ENCODE data around the gene CNPY1. TPM values are rescaled to one million over a fixed set of nuclear protein-coding genes. Genes with fewer than 3 reads are reported as not detected.

CNPY1 gene
- total RNA-seq, 1 donor from 2014 or later = not detected

DNA sequence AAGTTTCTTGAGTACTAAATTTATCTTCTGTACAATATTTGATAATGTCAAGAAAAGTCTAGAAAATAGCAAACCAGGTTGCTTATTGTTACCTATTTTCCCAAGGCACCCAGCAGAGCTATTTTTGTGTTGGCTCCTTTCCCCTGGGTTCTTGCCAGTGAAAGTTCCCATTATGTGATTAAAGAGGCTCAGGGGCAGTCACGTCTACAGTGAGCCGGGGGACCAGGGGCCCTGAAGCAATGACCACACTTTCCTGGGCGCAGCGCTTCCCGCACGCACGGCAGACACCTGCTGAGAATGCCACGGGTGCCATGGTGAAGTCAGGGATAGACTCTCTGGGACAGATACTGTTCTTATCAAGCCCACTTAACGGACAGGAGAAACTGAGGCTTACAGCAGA, 10.4 kb upstream of the CNPY1 start:
- Mint-ChIP-seq H3K4me1 (ENCODE audit: unreplicated experiment) (no peaks in the 10 kb centered on the region), H3K36me3 (ENCODE audit: low read depth, unreplicated experiment) (no peaks in the 10 kb centered on the region), H3K27ac (ENCODE audit: unreplicated experiment) (no peak overlapping the region), H3K9me3 (ENCODE audit: unreplicated experiment) (no peaks in the 10 kb centered on the region), H3K27me3 (ENCODE audit: unreplicated experiment) (peaks cover 4% of the 10 kb centered on the region), H3K4me3 (ENCODE audit: unreplicated experiment) (no peak overlapping the region)
- TF ChIP-seq, protein P1, sequence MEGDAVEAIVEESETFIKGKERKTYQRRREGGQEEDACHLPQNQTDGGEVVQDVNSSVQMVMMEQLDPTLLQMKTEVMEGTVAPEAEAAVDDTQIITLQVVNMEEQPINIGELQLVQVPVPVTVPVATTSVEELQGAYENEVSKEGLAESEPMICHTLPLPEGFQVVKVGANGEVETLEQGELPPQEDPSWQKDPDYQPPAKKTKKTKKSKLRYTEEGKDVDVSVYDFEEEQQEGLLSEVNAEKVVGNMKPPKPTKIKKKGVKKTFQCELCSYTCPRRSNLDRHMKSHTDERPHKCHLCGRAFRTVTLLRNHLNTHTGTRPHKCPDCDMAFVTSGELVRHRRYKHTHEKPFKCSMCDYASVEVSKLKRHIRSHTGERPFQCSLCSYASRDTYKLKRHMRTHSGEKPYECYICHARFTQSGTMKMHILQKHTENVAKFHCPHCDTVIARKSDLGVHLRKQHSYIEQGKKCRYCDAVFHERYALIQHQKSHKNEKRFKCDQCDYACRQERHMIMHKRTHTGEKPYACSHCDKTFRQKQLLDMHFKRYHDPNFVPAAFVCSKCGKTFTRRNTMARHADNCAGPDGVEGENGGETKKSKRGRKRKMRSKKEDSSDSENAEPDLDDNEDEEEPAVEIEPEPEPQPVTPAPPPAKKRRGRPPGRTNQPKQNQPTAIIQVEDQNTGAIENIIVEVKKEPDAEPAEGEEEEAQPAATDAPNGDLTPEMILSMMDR (IDR thresholded peaks at IDR 0.05; ENCODE audit: unreplicated experiment) = no peak
- no peak for DNase-seq (ENCODE audit: low spot score)

DNA sequence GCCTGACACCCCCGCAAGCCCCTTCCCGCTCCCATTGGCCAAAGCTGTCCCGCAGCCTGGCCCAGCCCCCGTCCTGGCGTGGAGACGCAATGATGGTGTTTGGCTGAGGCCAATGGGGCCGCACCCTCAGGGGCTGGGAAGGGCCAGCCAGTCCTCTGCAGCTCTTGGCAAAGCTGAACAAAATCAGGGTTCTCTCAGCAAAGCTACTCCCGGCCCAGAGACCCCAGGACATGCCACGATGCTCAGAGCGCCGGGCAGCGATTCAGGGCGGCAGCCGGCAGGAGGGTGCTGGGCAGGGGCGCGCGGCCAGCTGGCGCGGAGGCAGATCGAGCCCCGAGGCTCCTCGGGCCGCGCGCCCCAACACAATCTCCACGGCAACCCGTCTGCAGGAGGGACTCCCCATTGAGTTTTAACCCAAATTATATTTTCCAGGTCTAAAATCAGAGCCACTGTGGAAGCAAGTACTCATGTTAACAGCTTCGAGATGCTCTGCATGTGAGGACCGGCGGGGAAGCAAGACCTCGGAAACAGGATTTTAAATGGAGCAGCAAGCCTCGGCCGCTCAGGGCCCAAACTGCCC, 8.8 kb upstream of the CNPY1 start:
- no peaks in the 10 kb centered on the region for H3K9me3 Mint-ChIP-seq (ENCODE audit: unreplicated experiment)
- no peaks in the 10 kb centered on the region for H3K4me1 Mint-ChIP-seq (ENCODE audit: unreplicated experiment)
- H3K27me3 Mint-ChIP-seq (ENCODE audit: unreplicated experiment) = peaks cover 2% of the 10 kb centered on the region
- no peak overlapping the region for H3K27ac Mint-ChIP-seq (ENCODE audit: unreplicated experiment)
- no peak overlapping the region for H3K4me3 Mint-ChIP-seq (ENCODE audit: unreplicated experiment)
- no peak for DNase-seq (ENCODE audit: low spot score)
- TF ChIP-seq, protein P1 (IDR thresholded peaks at IDR 0.05; ENCODE audit: unreplicated experiment) = no peak
- H3K36me3 Mint-ChIP-seq (ENCODE audit: low read depth, unreplicated experiment) = no peaks in the 10 kb centered on the region

DNA sequence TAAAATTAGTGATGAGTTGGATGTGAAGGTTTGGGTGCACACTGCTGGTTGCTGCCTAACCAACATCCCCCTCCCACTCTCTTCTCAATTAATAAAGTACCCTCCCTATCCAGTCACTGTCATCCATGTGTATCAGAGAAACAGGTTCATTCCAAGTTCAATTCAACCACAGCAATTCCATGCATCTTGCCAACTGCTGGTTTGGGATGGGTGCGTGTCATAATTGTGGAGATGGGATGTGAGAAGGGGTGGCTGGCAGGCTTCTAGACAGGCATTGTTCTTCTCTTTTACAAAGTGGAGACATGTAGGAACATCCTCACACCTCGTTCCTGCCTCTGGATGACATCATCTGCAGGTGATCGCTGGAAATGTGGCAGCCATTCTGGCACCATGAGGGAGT, 7.5 kb upstream of the CNPY1 start:
- no peaks in the 10 kb centered on the region for H3K4me1 Mint-ChIP-seq (ENCODE audit: unreplicated experiment)
- H3K9me3 Mint-ChIP-seq (ENCODE audit: unreplicated experiment) = no peaks in the 10 kb centered on the region
- no peak for DNase-seq (ENCODE audit: low spot score)
- H3K27me3 Mint-ChIP-seq (ENCODE audit: unreplicated experiment) = peaks cover 2% of the 10 kb centered on the region
- TF ChIP-seq, protein P1 (IDR thresholded peaks at IDR 0.05; ENCODE audit: unreplicated experiment) = no peak
- no peaks in the 10 kb centered on the region for H3K36me3 Mint-ChIP-seq (ENCODE audit: low read depth, unreplicated experiment)
- H3K4me3 Mint-ChIP-seq (ENCODE audit: unreplicated experiment) = no peak overlapping the region
- no peak overlapping the region for H3K27ac Mint-ChIP-seq (ENCODE audit: unreplicated experiment)

DNA sequence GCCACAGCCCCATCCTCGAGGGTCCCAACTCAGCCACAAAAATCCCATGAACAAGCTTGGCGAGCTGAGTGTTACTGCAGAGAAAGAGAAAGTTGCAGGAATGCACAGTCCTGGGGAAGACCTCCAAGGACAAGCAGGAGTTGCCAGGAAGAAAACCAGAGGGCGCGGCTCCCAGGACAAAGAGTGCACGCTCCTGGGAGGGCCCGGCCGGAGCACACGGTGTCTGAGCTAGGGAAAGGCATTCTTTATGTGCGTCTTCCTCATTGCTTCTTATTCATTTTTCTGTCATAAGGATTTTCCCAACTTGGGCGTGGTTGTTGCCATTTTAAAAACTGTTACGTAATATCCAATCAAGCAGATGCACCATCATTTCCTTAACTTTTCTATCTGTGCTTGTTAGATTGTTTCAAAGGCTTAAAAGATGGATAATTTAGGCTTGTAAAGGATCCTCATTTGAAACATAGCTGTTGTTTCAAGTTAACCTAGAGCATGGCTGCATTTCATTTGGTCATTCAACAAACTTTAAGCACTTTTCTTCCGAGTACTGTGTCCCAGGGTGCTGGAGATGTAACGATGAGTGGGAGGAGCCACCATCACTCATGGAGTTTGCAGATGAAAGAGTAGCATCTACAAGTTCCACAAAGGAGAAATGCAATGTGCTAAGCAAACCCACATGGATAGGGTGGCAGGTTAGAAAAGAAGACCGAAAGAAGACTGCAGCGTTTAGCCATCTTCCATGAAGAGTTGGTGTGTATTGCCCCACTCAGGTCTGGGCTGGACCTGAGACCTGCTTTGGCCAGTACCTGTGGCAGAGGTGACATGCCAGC, 5.6 kb upstream of the CNPY1 start:
- Mint-ChIP-seq H3K9me3 (ENCODE audit: unreplicated experiment) (no peaks in the 10 kb centered on the region), H3K36me3 (ENCODE audit: low read depth, unreplicated experiment) (no peaks in the 10 kb centered on the region), H3K27ac (ENCODE audit: unreplicated experiment) (no peak overlapping the region)

More for the DNA sequence above, 5.6 kb upstream of the CNPY1 start:
- no peaks in the 10 kb centered on the region for H3K4me1 Mint-ChIP-seq (ENCODE audit: unreplicated experiment)
- TF ChIP-seq, protein P1 (IDR thresholded peaks at IDR 0.05; ENCODE audit: unreplicated experiment) = no peak
- no peak overlapping the region for H3K4me3 Mint-ChIP-seq (ENCODE audit: unreplicated experiment)
- peaks cover 2% of the 10 kb centered on the region for H3K27me3 Mint-ChIP-seq (ENCODE audit: unreplicated experiment)
- DNase-seq (ENCODE audit: low spot score) = no peak
